LNCaP clone FGC (cell line): ENCODE results near the gene C9orf85.
A peak's percentile ranks its signal among the peaks of the same experiment; 100 is the strongest.

ENCODE experiments used
- DNase-seq: peaks from one replicate; pipeline ENCODE4 v3.0.0-alpha.2; 2011; ENCODE audit warnings: low read depth
- H3K4me3 ChIP-seq: 2 replicates; pipeline ENCODE4 v1.5.1; 2011; ENCODE audit warnings: mild to moderate bottlenecking, low read depth, low read length, control low read depth
- CTCF ChIP-seq: IDR thresholded peaks from 2 replicates; pipeline ENCODE4 v1.5.1; 2012; ENCODE audit warnings: mild to moderate bottlenecking; ENCODE audit not compliant: control insufficient read depth, insufficient read depth; ENCODE audit errors: extremely low read depth

Gene C9orf85

DNA sequence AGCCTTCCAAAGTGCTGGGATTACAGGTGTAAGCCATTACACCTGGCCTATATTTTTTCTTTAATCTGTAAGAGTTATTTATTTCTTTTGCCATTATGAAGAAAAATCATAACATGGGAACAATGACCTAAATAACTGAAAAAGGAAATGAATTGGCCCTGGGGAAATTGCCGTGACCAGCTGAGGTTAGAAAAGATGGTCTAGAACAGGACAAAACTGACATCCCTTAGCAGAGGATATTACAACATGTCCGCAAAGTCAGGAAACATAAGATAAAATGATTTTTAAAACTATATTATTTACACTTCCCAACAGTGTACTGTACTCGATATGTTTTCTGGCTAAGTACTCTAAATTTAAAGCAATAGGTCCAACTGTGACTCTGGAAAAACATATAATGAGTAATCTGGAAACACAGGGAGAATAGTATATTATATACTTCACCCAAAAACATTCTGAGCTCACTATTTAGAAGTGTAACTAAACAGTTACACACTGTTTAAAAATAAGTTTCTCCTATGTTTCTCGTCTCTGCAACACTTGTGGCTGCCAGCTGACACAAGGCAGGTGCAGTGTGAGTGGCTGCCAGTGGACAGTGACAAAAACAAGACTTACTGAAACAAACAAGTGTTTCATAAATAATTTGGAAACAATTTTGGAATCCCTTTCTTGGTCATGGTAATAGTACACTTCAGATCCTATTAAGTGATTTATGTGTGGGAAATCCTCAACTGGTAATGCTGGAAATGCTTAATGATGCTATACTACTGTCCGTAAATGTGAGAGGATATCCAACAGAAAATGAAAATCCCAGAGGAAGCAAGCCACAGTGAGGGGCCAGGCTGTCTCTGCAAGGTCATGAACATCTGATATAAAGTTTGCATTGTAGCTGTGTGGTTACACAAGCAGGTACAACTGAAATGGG, 69.1 kb downstream of the C9orf85 start:
- no peak for DNase-seq
- H3K4me3 ChIP-seq = no peak overlapping the region
- no peak for TF ChIP-seq CTCF

GRCh38 chr9:71981944-71982343, 70.5 kb downstream of the C9orf85 start:
- no peak for DNase-seq
- H3K4me3 ChIP-seq = no peak overlapping the region
- no peak for TF ChIP-seq CTCF

DNA sequence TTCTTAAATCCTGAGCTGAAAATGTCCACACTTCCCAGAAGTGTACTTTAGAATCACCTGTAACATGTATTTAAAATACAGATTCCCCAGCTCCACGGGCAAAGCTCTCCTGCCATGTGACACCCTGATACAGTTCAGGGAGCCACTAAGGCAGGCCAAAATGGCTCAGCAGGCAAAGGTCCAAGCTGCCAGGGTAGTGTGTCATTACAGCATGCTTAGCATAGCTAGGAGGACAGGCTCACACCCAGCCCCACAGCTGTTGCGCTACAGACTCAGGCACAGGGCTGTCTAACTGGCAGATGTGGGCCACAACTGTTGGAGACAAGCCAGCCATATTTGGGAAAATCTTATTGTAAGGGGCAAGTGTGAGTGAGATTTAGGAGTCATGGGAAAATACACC, 73.0 kb downstream of the C9orf85 start:
- DNase-seq = no peak
- TF ChIP-seq CTCF = no peak
- H3K4me3 ChIP-seq = no peak overlapping the region

- peak; percentile 26 for DNase-seq
- H3K4me3 ChIP-seq = no peak overlapping the region
- no peak for TF ChIP-seq CTCF
Measured at GRCh38 chr9:71984831-71985281, 73.4 kb downstream of the C9orf85 start.

- TF ChIP-seq CTCF = peak; percentile 34; the same call in 1 of the 2 replicates
- no peak for DNase-seq
- no peak overlapping the region for H3K4me3 ChIP-seq
Measured at GRCh38 chr9:71985297-71985911, 74.0 kb downstream of the C9orf85 start.

GRCh38 chr9:71986900-71987299, 75.5 kb downstream of the C9orf85 start:
- no peak overlapping the region for H3K4me3 ChIP-seq
- no peak for DNase-seq
- TF ChIP-seq CTCF = no peak
